GM12891 (cell line): ENCODE data around the gene ZNF793.

Experiments
- PAX5 ChIP-seq: IDR thresholded peaks from 2 replicates; pipeline ENCODE4 v1.6.1; 2011; ENCODE audit warnings: low read length, moderate library complexity, mild to moderate bottlenecking; ENCODE audit not compliant: insufficient read depth, severe bottlenecking
- POLR2A ChIP-seq: IDR thresholded peaks from 2 replicates; pipeline ENCODE4 v1.6.1; 2011; ENCODE audit warnings: low read depth, low read length, control low read depth
- POLR2AphosphoS5 ChIP-seq: IDR thresholded peaks from 2 replicates; pipeline ENCODE4 v1.6.1; 2011; ENCODE audit warnings: low read depth, low read length, control low read depth
- POU2F2 ChIP-seq: IDR thresholded peaks from 2 replicates; pipeline ENCODE4 v1.6.1; 2011; ENCODE audit warnings: low read depth, mild to moderate bottlenecking, control low read depth, low read length, moderate library complexity
- SPI1 ChIP-seq: IDR thresholded peaks from 2 replicates; pipeline ENCODE4 v1.6.1; 2011; ENCODE audit warnings: low read depth, low read length, control low read depth
- TAF1 ChIP-seq: IDR thresholded peaks from 2 replicates; pipeline ENCODE4 v1.6.1; 2011; ENCODE audit warnings: low read depth, low read length, control low read depth

DNA sequence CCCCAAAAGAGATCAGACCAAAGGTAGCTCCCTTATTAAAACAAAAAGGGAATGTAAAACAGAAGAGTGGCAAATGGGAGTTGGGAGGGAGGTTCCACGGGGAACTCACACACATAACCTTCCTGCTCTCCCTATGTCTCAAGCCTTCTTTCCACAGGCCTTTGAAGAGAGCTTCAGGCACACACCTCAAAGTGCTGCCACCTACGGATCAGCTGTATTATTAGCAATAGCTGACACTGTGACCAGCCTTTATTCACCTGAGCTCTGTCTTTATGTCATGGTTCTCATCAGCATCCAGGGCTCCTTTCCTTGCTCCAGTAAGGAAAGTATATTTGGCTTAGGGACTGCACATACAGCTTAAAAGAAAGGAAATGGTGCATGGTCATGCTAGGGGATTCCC is 76.6 kb downstream of the ZNF793 start:
- no peak for TF ChIP-seq POLR2A
- TF ChIP-seq SPI1, result no peak
- no peak for TF ChIP-seq POLR2AphosphoS5
- TF ChIP-seq TAF1, result no peak
- TF ChIP-seq POU2F2, result no peak
- TF ChIP-seq PAX5, result no peak
